Parathyroid adenoma (tissue), 2 donors: ENCODE measurements around the gene HAP1.
"Not testable (repeated sequence)": the region's sequence is repeated elsewhere in the genome, so short reads cannot be mapped to it uniquely, and the experiment has no call there.

Experiments
- H2AFZ ChIP-seq: fragments of 300-600 bp; sonication (generic); one replicate; pipeline ENCODE4 v1.7.0; 2017; ENCODE audit warnings: antibody characterized with exemption, mild to moderate bottlenecking
- H3K27ac ChIP-seq: fragments of 300-600 bp; sonication (generic); one replicate; pipeline ENCODE4 v1.7.0; 2017
- H3K27me3 ChIP-seq: fragments of 300-600 bp; sonication (generic); one replicate; pipeline ENCODE4 v1.7.0; 2017; ENCODE audit warnings: low read length; ENCODE audit not compliant: control insufficient read depth, insufficient read depth
- H3K36me3 ChIP-seq: fragments of 300-600 bp; sonication (generic); one replicate; pipeline ENCODE4 v1.7.0; 2017; ENCODE audit warnings: low read length; ENCODE audit not compliant: control insufficient read depth, insufficient read depth
- H3K4me1 ChIP-seq: fragments of 300-600 bp; sonication (generic); one replicate; pipeline ENCODE4 v1.7.0; 2017; ENCODE audit warnings: control low read depth
- H3K4me2 ChIP-seq: fragments of 300-600 bp; sonication (generic); one replicate; pipeline ENCODE4 v1.7.0; 2017; ENCODE audit warnings: low read length
- H3K4me3 ChIP-seq: fragments of 300-600 bp; sonication (generic); one replicate; pipeline ENCODE4 v1.7.0; 2017; ENCODE audit warnings: low read depth, low read length
- H3K79me2 ChIP-seq: fragments of 300-600 bp; sonication (generic); one replicate; pipeline ENCODE4 v1.7.0; 2017; ENCODE audit warnings: control low read depth
- H3K9ac ChIP-seq: fragments of 300-600 bp; sonication (generic); one replicate; pipeline ENCODE4 v1.7.0; 2017; ENCODE audit warnings: mild to moderate bottlenecking
- H3K9me3 ChIP-seq: fragments of 300-600 bp; sonication (generic); one replicate; pipeline ENCODE4 v1.7.0; 2017; ENCODE audit warnings: low read length; ENCODE audit not compliant: control insufficient read depth
- CTCF ChIP-seq: fragments of 300-600 bp; sonication (generic); IDR thresholded peaks from one replicate; pipeline ENCODE4 v1.7.0; 2017; ENCODE audit warnings: antibody characterized with exemption, mild to moderate bottlenecking
- donor health status: primary hyperparathyroidism.

The HAP1 gene

GRCh38 chr17:41679740-41680425 is 54.6 kb downstream of the HAP1 start:
- Histone ChIP-seq H3K27ac (no peak overlapping the region), H3K36me3 (no peaks in the 10 kb centered on the region), H3K9me3 (no peaks in the 10 kb centered on the region), H3K27me3 (no peaks in the 10 kb centered on the region), H3K4me3 (no peak overlapping the region), H2AFZ (no peak overlapping the region), H3K4me1 (no peaks in the 10 kb centered on the region), H3K9ac (no peak overlapping the region), H3K79me2 (no peaks in the 10 kb centered on the region), H3K4me2 (no peak overlapping the region)
- TF ChIP-seq CTCF = no peak

DNA sequence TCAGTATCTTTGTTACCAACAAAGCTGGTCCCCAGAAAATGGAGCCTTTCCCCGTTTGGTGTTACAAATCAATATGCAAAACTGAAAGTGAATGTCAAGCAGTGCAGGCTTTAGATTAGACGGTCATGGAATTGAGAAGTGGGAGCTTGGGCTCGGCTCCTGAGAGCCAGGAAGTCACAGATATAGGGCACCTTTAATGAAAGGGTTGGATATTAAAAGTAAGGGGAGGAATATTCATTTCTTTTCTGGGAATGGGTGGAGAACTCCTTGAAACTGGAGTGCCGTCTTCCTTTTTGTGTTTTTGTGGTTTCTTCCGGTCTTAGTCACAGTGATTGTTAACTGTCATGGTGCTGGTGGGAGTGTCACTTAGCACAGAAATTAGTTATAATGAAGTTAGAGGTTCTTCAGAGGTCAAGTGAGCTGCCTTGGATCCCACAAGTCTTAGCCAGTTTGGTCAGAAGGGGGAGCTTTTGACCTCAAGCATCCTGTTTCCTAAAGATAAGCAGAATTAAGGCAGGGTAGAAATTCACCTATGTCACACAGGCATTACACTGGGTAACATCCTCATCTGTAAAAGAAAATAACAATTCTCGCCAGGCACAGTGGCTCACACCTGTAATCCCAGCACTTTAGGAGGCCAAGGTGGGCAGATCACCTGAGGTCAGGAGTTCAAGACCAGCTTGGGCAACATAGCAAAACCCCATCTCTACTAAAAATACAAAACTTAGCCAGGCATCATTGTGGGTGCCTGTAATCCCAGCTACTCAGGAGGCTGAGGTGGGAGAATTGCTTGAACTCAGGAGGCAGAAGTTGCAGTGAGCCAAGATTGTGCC is 55.3 kb downstream of the HAP1 start:
- no peak overlapping the region for H3K9ac ChIP-seq

GRCh38 chr17:41678411-41678906 is 56.0 kb downstream of the HAP1 start:
- peak overlapping the region; percentile 49 for H3K4me2 ChIP-seq
- no peak for TF ChIP-seq CTCF
- no peaks in the 10 kb centered on the region for H3K27me3 ChIP-seq
- peak overlapping the region; percentile 60 for H3K27ac ChIP-seq
- H3K9me3 ChIP-seq = no peaks in the 10 kb centered on the region
- no peak overlapping the region for H3K4me3 ChIP-seq
- H3K9ac ChIP-seq = no peak overlapping the region
- H3K4me1 ChIP-seq = no peaks in the 10 kb centered on the region
- no peaks in the 10 kb centered on the region for H3K79me2 ChIP-seq
- H2AFZ ChIP-seq = peak overlapping the region; percentile 48
- no peaks in the 10 kb centered on the region for H3K36me3 ChIP-seq

More for the DNA sequence above, 55.3 kb downstream of the HAP1 start:
- Histone ChIP-seq H3K4me3 (no peak overlapping the region), H3K27me3 (no peaks in the 10 kb centered on the region), H3K4me2 (peak overlapping the region; percentile 49), H3K79me2 (no peaks in the 10 kb centered on the region), H3K27ac (peak overlapping the region; percentile 60), H3K9me3 (no peaks in the 10 kb centered on the region), H3K36me3 (no peaks in the 10 kb centered on the region), H2AFZ (peak overlapping the region; percentile 48), H3K4me1 (no peaks in the 10 kb centered on the region)
- TF ChIP-seq CTCF = peak; percentile 11

- H3K27me3 ChIP-seq = no peaks in the 10 kb centered on the region
- no peak overlapping the region for H3K27ac ChIP-seq
- no peak overlapping the region for H3K4me2 ChIP-seq
- TF ChIP-seq CTCF = no peak
- no peaks in the 10 kb centered on the region for H3K36me3 ChIP-seq
- no peaks in the 10 kb centered on the region for H3K9me3 ChIP-seq
- no peak overlapping the region for H3K4me3 ChIP-seq
- no peaks in the 10 kb centered on the region for H3K79me2 ChIP-seq
- H3K4me1 ChIP-seq = no peaks in the 10 kb centered on the region
- no peak overlapping the region for H3K9ac ChIP-seq
- no peak overlapping the region for H2AFZ ChIP-seq
Measured at GRCh38 chr17:41676058-41676419, 58.4 kb downstream of the HAP1 start.

DNA sequence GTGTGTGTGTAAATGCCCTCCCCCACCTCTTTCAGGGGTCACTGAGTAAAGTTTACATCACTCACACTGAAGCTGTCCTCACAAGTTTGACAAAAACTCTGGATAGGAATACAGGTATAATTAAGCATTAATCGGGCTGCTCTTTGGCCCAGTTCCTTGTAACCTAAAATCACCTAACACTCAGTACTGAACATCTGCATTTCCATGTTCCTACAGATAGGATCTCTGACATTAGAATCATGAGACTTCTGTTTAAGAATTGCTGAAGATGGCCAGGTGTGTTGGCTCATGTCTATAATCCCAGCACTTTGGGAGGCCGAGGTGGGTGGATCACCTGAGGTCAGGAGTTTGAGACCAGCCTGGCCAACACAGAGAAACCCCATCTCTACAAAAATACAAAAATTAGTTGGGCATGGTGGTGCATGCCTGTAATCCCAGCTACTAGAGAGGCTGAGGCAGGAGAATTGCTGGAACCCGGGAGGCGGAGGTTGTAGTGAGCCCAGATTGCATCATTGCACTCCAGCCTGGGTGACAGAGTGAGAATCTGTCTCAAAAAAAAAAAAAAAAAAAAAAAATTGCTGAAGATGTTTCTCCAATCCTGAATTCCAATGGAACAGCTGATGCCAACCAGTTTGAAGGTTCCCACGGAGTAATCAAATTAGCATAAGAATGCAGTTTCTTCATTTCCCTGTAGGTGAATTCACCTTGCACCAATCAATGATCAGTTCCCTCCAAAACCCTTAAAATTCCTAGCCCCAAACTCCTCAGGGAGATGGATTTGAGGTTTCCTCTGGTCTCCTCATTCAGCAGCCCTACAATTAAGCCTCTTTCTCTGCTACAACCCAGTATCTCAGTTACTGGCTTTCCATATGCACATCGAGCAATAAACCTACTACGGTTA is 59.0 kb downstream of the HAP1 start:
- H3K27ac ChIP-seq, H3K79me2 ChIP-seq, H3K36me3 ChIP-seq, H3K4me2 ChIP-seq, H3K4me1 ChIP-seq, H3K9me3 ChIP-seq, H3K4me3 ChIP-seq, H3K27me3 ChIP-seq, H2AFZ ChIP-seq, H3K9ac ChIP-seq: not testable (repeated sequence)
